Trophoblast cell (in vitro differentiated cells and primary cell): Measurements from ENCODE around the gene DMRTC1.
"Not testable (repeated sequence)": the region's sequence is repeated elsewhere in the genome, so short reads cannot be mapped to it uniquely, and the experiment has no call there.

ENCODE experiments used
- DNase-seq, 2 donors: peaks; one replicate each; pipeline ENCODE4 v3.0.0-alpha.2; 2016
- H2AFZ ChIP-seq: 2 replicates; pipeline ENCODE4 v1.6.1; 2013; ENCODE audit warnings: low read length, moderate library complexity, mild to moderate bottlenecking; ENCODE audit not compliant: insufficient read depth, poor library complexity
- H2AK5ac ChIP-seq: 2 replicates; pipeline ENCODE4 v1.6.1; 2013; ENCODE audit warnings: mild to moderate bottlenecking, low read length
- H2BK120ac ChIP-seq: 2 replicates; pipeline ENCODE4 v1.6.1; 2013; ENCODE audit warnings: low read length, mild to moderate bottlenecking, moderate library complexity; ENCODE audit not compliant: insufficient read depth, poor library complexity
- H2BK12ac ChIP-seq: 2 replicates; pipeline ENCODE4 v1.6.1; 2013; ENCODE audit warnings: mild to moderate bottlenecking, low read length, moderate library complexity
- H2BK5ac ChIP-seq: 2 replicates; pipeline ENCODE4 v1.6.1; 2013; ENCODE audit warnings: low read length, low read depth, moderate library complexity, mild to moderate bottlenecking; ENCODE audit not compliant: poor library complexity
- H3K14ac ChIP-seq: 2 replicates; pipeline ENCODE4 v1.6.1; 2013; ENCODE audit warnings: mild to moderate bottlenecking, low read length
- H3K18ac ChIP-seq: 2 replicates; pipeline ENCODE4 v1.6.1; 2013; ENCODE audit warnings: mild to moderate bottlenecking, low read length
- H3K23ac ChIP-seq: 2 replicates; pipeline ENCODE4 v1.6.1; 2013; ENCODE audit warnings: low read length
- H3K27ac ChIP-seq: 2 replicates; pipeline ENCODE4 v1.5.1; 2013; ENCODE audit warnings: low read depth, mild to moderate bottlenecking, inconsistent platforms, low read length, moderate library complexity
- H3K27me3 ChIP-seq: 2 replicates; pipeline ENCODE4 v1.6.1; 2013; ENCODE audit warnings: inconsistent platforms, mild to moderate bottlenecking, low read length, moderate library complexity; ENCODE audit not compliant: insufficient read depth
- H3K36me3 ChIP-seq, 2 experiments: 1 replicate in 1 of 2; 2 replicates in 1 of 2; pipeline ENCODE4 v1.6.1; 2013; ENCODE audit warnings: low read length in 2 of 2, mild to moderate bottlenecking in 2 of 2, moderate library complexity in 1 of 2; ENCODE audit not compliant: insufficient read depth in 2 of 2, control insufficient read depth in 1 of 2
- H3K4ac ChIP-seq: 2 replicates; pipeline ENCODE4 v1.6.1; 2013; ENCODE audit warnings: low read depth, mild to moderate bottlenecking, low read length, moderate library complexity
- H3K4me1 ChIP-seq, 2 experiments: 1 replicate in 1 of 2; 2 replicates in 1 of 2; pipeline ENCODE4 v1.6.1; 2013; ENCODE audit warnings: low read length in 2 of 2, mild to moderate bottlenecking in 2 of 2, moderate library complexity in 1 of 2; ENCODE audit not compliant: insufficient read depth in 2 of 2, control insufficient read depth in 1 of 2
- H3K4me2 ChIP-seq: 2 replicates; pipeline ENCODE4 v1.6.1; 2013; ENCODE audit warnings: inconsistent platforms, mild to moderate bottlenecking, low read length, moderate library complexity
- H3K4me3 ChIP-seq: 2 replicates; pipeline ENCODE4 v1.5.1; 2013; ENCODE audit warnings: mild to moderate bottlenecking, low read depth, low read length, inconsistent platforms
- H3K79me1 ChIP-seq: one replicate; pipeline ENCODE4 v1.6.1; 2013; ENCODE audit warnings: low read length
- H3K79me2 ChIP-seq: 2 replicates; pipeline ENCODE4 v1.6.1; 2013; ENCODE audit warnings: low read length, mild to moderate bottlenecking; ENCODE audit not compliant: control insufficient read depth, insufficient read depth, poor library complexity
- H3K9ac ChIP-seq: 2 replicates; pipeline ENCODE4 v1.6.1; 2013; ENCODE audit warnings: mild to moderate bottlenecking, low read length
- H3K9me3 ChIP-seq: 2 replicates; pipeline ENCODE4 v1.6.1; 2013; ENCODE audit warnings: low read depth, mild to moderate bottlenecking, control low read depth, inconsistent platforms, low read length; ENCODE audit not compliant: insufficient read depth
- H4K12ac ChIP-seq: 2 replicates; pipeline ENCODE4 v1.6.1; 2013; ENCODE audit warnings: low read depth, mild to moderate bottlenecking, low read length, moderate library complexity
- H4K8ac ChIP-seq: 2 replicates; pipeline ENCODE4 v1.6.1; 2013; ENCODE audit warnings: low read depth, mild to moderate bottlenecking, low read length, moderate library complexity
- H4K91ac ChIP-seq: one replicate; pipeline ENCODE4 v1.6.1; 2013; ENCODE audit warnings: low read depth, mild to moderate bottlenecking, low read length, moderate library complexity
- WGBS: extraction: QIAGEN DNeasy Blood & Tissue Kit; methylation state at CpG from one replicate; pipeline ENCODE4 v1.1.7; 2013; ENCODE audit warnings: missing lambda C conversion rate; ENCODE audit not compliant: insufficient read length, insufficient coverage; ENCODE audit errors: extremely low coverage; 5-methylcytosine and 5-hydroxymethylcytosine counted together

DMRTC1 gene

GRCh38 chrX:72830701-72831100 lies 112.9 kb downstream of the DMRTC1 start:
- H2AK5ac ChIP-seq, H3K4ac ChIP-seq, H3K14ac ChIP-seq, H2BK5ac ChIP-seq, H2BK12ac ChIP-seq, H3K27me3 ChIP-seq, H3K9me3 ChIP-seq, H2BK120ac ChIP-seq, H4K8ac ChIP-seq, H3K23ac ChIP-seq, H3K79me2 ChIP-seq, H3K4me2 ChIP-seq, H4K12ac ChIP-seq, H3K18ac ChIP-seq, H2AFZ ChIP-seq, H3K36me3 ChIP-seq, H3K4me1 ChIP-seq, H3K9ac ChIP-seq, H4K91ac ChIP-seq, H3K27ac ChIP-seq, H3K4me3 ChIP-seq, DNase-seq, H3K79me1 ChIP-seq: not testable (repeated sequence)
- no CpG with 5 or more reads among the region's 13 CpGs for WGBS
